SK-N-SH (cell line): ENCODE results near the gene B4GALT1. TPM values are rescaled to one million over a fixed set of nuclear protein-coding genes. Genes with fewer than 3 reads are reported as not detected.

Experiments
- CTCF ChIA-PET: fragments of 300-600, 350-600 bp; formaldehyde crosslinking; extraction: SDS; loops from one replicate; lab custom pipeline; 2021; lab: Yijun Ruan, JAX
- POLR2A ChIA-PET: fragments of 350-600 bp; sonication (Branson Sonifier 250); formaldehyde crosslinking; extraction: SDS; loops from one replicate; lab custom pipeline; 2020; ENCODE audit warnings: antibody characterized with exemption, inconsistent platforms; lab: Yijun Ruan, JAX
- DNase-seq: peaks from one replicate; pipeline ENCODE4 v3.0.0; 2012
- H2AFZ ChIP-seq: fragments of 200-600 bp; sonication (generic); 2 replicates; pipeline ENCODE4 v1.8.1; 2016; ENCODE audit warnings: antibody characterized with exemption, mild to moderate bottlenecking, low read depth
- H3F3A ChIP-seq: fragments of 200-600 bp; sonication (generic); replicated peaks from 2 replicates; pipeline ENCODE3; 2016; ENCODE audit warnings: antibody characterized with exemption, mild to moderate bottlenecking; ENCODE audit not compliant: insufficient read depth
- H3K27ac ChIP-seq, 2 experiments: fragments of 200-500 bp in 1 of 2; fragments of 200-600 bp in 1 of 2; sonication (Bioruptor generic) in 1 of 2; sonication (generic), shearing (Covaris generic) in 1 of 2; 2 replicates each; pipeline versions ENCODE4 v1.5.1 to v1.6.1; 2014 to 2016; ENCODE audit warnings: low read depth in 2 of 2, inconsistent platforms in 1 of 2, low read length in 1 of 2, mild to moderate bottlenecking in 1 of 2, mixed read lengths in 1 of 2
- H3K27me3 ChIP-seq: fragments of 200-600 bp; sonication (generic), shearing (Covaris generic); 2 replicates; pipeline ENCODE4 v1.6.1; 2016; ENCODE audit warnings: mixed run types; ENCODE audit not compliant: insufficient read depth
- H3K36me3 ChIP-seq, 2 experiments: fragments of 200-500 bp in 1 of 2; fragments of 200-600 bp in 1 of 2; sonication (Bioruptor generic) in 1 of 2; sonication (generic) in 1 of 2; replicated peaks in 1 of 2; 2 replicates each; pipeline versions ENCODE3 to v1.5.1; 2014 to 2016; ENCODE audit warnings: low read length in 1 of 2, mild to moderate bottlenecking in 1 of 2; ENCODE audit not compliant: insufficient read depth in 2 of 2, control insufficient read depth in 1 of 2
- H3K4me1 ChIP-seq, 2 experiments: fragments of 200-500 bp in 1 of 2; fragments of 200-600 bp in 1 of 2; sonication (Bioruptor generic) in 1 of 2; sonication (generic), shearing (Covaris generic) in 1 of 2; 2 replicates each; pipeline versions ENCODE4 v1.5.1 to v1.6.1; 2014 to 2016; ENCODE audit warnings: low read depth in 1 of 2, low read length in 1 of 2, mixed run types in 1 of 2; ENCODE audit not compliant: insufficient read depth in 2 of 2, control insufficient read depth in 1 of 2
- H3K4me2 ChIP-seq: fragments of 200-600 bp; sonication (generic), shearing (Covaris generic); 2 replicates; pipeline ENCODE4 v1.6.1; 2017; ENCODE audit warnings: mixed run types
- H3K4me3 ChIP-seq, 2 experiments: fragments of 200-500 bp in 1 of 2; fragments of 200-600 bp in 1 of 2; sonication (Bioruptor generic) in 1 of 2; sonication (generic), shearing (Covaris generic) in 1 of 2; 2 replicates each; pipeline versions ENCODE4 v1.5.1 to v1.8.1; 2014 to 2016; ENCODE audit warnings: low read depth in 2 of 2, inconsistent platforms in 1 of 2, low read length in 1 of 2, mild to moderate bottlenecking in 1 of 2, mixed read lengths in 1 of 2, moderate library complexity in 1 of 2
- H3K79me2 ChIP-seq: fragments of 200-600 bp; sonication (generic); 2 replicates; pipeline ENCODE4 v1.8.1; 2017; ENCODE audit warnings: mild to moderate bottlenecking; ENCODE audit not compliant: insufficient read depth
- H3K9ac ChIP-seq: fragments of 200-600 bp; sonication (generic); 2 replicates; pipeline ENCODE4 v1.6.1; 2017; ENCODE audit warnings: mixed run types
- H3K9me2 ChIP-seq: fragments of 200-600 bp; sonication (generic); 2 replicates; pipeline ENCODE4 v1.6.1; 2017; ENCODE audit warnings: mixed run types
- H3K9me3 ChIP-seq: fragments of 200-600 bp; sonication (generic); 2 replicates; pipeline ENCODE4 v1.6.1; 2017; ENCODE audit warnings: mixed run types, mild to moderate bottlenecking, moderate library complexity
- H4K20me1 ChIP-seq: fragments of 200-600 bp; sonication (generic); 2 replicates; pipeline ENCODE4 v1.6.1; 2017; ENCODE audit warnings: mild to moderate bottlenecking, mixed run types; ENCODE audit not compliant: insufficient read depth
- CHD2 ChIP-seq: fragments of 150-350 bp; IDR thresholded peaks from 2 replicates; pipeline ENCODE4 v1.6.1; 2018; ENCODE audit warnings: low read length; ENCODE audit not compliant: partially characterized antibody
- GATA2 ChIP-seq: sonication (generic); formaldehyde crosslinking; IDR thresholded peaks from 2 replicates; pipeline ENCODE4 v1.5.0; 2020; ENCODE audit warnings: mild to moderate bottlenecking, missing genetic modification reagents
- IRF3 ChIP-seq: fragments of 150-350 bp; IDR thresholded peaks from 2 replicates; pipeline ENCODE4 v1.6.1; 2016; ENCODE audit warnings: mild to moderate bottlenecking, low read depth, low read length
- MEF2A ChIP-seq: IDR thresholded peaks from 2 replicates; pipeline ENCODE4 v1.4.0; 2012; ENCODE audit warnings: low read depth, borderline replicate concordance
- NFIC ChIP-seq: IDR thresholded peaks from 2 replicates; pipeline ENCODE4 v1.4.0; 2012; ENCODE audit warnings: borderline replicate concordance
- PBX3 ChIP-seq: IDR thresholded peaks from 2 replicates; pipeline ENCODE4; 2012
- RAD21 ChIP-seq: IDR thresholded peaks from 2 replicates; pipeline ENCODE4 v1.6.1; 2012; ENCODE audit warnings: mild to moderate bottlenecking, low read length
- RXRA ChIP-seq: IDR thresholded peaks from 2 replicates; pipeline ENCODE4 v1.4.0; 2012; ENCODE audit warnings: low read depth, mild to moderate bottlenecking, borderline replicate concordance
- SIN3A ChIP-seq: IDR thresholded peaks from 2 replicates; pipeline ENCODE4 v1.6.1; 2012; ENCODE audit warnings: low read depth, mild to moderate bottlenecking, low read length, moderate library complexity, borderline replicate concordance
- TAF1 ChIP-seq: IDR thresholded peaks from 2 replicates; pipeline ENCODE4 v1.6.1; 2012; ENCODE audit warnings: low read depth, mild to moderate bottlenecking, low read length, moderate library complexity, borderline replicate concordance
- TEAD4 ChIP-seq: IDR thresholded peaks from 2 replicates; pipeline ENCODE4 v1.4.0; 2012; ENCODE audit warnings: mild to moderate bottlenecking, borderline replicate concordance; ENCODE audit not compliant: insufficient read depth
- ZBTB33 ChIP-seq: IDR thresholded peaks from 2 replicates; pipeline ENCODE4 v1.4.0; 2012; ENCODE audit warnings: low read depth, borderline replicate concordance
- WGBS: methylation state at CpG from one replicate; pipeline ENCODE4 v1.1.6; 2017; ENCODE audit warnings: low lambda C conversion rate; 5-methylcytosine and 5-hydroxymethylcytosine counted together
- polyA plus RNA-seq, 3 experiments: library from polyadenylated mRNA; depleted of rRNA; stranded (reverse); fragments of >200 nt; gene quantifications; 2 replicates each; pipeline ENCODE4 v1.2.3, GENCODE V29; 2012
- TF ChIP-seq, protein P1 (sequence below): IDR thresholded peaks from 2 replicates; pipeline ENCODE4 v1.4.0; 2012; ENCODE audit warnings: low read depth
- TF ChIP-seq, protein P2 (sequence below): IDR thresholded peaks from 2 replicates; pipeline ENCODE4 v1.6.1; 2012; ENCODE audit warnings: mild to moderate bottlenecking, low read depth, low read length, moderate library complexity

B4GALT1 gene
- polyA plus RNA-seq, 1 of the 3 experiments (the other 2 are of a cell fraction): 36.2 TPM

DNA sequence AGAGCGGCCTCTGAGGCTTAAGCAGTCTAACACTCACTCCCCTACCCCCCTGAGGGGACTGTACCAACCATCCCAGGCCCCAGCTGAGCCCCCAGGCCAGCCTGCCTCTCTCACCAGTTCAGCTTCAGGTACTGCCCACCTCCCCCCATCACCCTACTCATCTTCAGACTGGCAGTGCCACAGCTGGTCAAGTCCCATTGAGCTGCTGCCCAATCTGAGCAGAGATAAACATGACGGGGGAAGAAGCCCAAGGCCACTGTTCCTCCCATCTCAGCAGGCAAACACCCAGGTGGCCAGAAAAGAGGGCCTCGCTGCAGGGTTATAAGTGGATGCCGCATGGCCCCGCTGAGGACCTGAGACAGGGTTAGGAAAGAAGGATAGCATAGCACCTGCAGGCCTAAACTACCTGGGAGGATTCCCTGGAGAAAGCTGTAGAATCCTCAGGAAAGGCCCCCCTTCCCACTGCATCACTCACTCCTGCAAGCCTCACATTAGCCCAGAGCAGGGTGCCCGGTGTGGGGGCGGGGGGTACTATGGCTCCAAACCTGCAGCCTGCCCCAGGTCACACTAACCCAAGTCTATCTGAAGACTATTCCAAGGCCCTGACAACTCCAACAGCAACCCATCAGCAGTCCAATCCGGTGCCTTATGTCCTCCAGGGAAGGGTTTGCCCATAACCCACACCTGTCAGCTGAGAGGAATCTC, 3.6 kb downstream of the B4GALT1 start:
- DNase-seq: no peak
- Histone ChIP-seq H4K20me1 (no peaks in the 10 kb centered on the region), H3K9me2 (no peaks in the 10 kb centered on the region), H3K79me2 (peaks cover 80% of the 10 kb centered on the region), H3K27ac (peak overlapping the region in 1 of 2 experiments; percentile 94; a peak in 2 of 4 replicates), H3K4me3 (no peak overlapping the region), H3K9ac (no peak overlapping the region), H3K4me2 (peak overlapping the region; percentile 98), H3K9me3 (no peaks in the 10 kb centered on the region), H3K4me1 (peaks cover 64 to 74% of the 10 kb centered on the region in 2 experiments), H3F3A (peaks cover 31% of the 10 kb centered on the region), H3K27me3 (no peaks in the 10 kb centered on the region), H2AFZ (no peak overlapping the region), H3K36me3 (no peaks in the 10 kb centered on the region)
- ChIA-PET CTCF (interaction anchor here (0.9 kb wide), 1 partner anchor 16 kb away, joined by 3 read pairs; no protein-coding TSS in a partner anchor), POLR2A (no interaction called here)
- TF ChIP-seq NFIC (no peak), IRF3 (no peak), MEF2A (no peak), PBX3 (no peak), RAD21 (no peak), ZBTB33 (no peak), TAF1 (no peak), GATA2 (CRISPR knock-in tag) (no peak), TEAD4 (no peak), CHD2 (no peak), RXRA (no peak), SIN3A (no peak)
- TF ChIP-seq, protein P1, sequence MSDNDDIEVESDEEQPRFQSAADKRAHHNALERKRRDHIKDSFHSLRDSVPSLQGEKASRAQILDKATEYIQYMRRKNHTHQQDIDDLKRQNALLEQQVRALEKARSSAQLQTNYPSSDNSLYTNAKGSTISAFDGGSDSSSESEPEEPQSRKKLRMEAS: no peak
- TF ChIP-seq, protein P2, sequence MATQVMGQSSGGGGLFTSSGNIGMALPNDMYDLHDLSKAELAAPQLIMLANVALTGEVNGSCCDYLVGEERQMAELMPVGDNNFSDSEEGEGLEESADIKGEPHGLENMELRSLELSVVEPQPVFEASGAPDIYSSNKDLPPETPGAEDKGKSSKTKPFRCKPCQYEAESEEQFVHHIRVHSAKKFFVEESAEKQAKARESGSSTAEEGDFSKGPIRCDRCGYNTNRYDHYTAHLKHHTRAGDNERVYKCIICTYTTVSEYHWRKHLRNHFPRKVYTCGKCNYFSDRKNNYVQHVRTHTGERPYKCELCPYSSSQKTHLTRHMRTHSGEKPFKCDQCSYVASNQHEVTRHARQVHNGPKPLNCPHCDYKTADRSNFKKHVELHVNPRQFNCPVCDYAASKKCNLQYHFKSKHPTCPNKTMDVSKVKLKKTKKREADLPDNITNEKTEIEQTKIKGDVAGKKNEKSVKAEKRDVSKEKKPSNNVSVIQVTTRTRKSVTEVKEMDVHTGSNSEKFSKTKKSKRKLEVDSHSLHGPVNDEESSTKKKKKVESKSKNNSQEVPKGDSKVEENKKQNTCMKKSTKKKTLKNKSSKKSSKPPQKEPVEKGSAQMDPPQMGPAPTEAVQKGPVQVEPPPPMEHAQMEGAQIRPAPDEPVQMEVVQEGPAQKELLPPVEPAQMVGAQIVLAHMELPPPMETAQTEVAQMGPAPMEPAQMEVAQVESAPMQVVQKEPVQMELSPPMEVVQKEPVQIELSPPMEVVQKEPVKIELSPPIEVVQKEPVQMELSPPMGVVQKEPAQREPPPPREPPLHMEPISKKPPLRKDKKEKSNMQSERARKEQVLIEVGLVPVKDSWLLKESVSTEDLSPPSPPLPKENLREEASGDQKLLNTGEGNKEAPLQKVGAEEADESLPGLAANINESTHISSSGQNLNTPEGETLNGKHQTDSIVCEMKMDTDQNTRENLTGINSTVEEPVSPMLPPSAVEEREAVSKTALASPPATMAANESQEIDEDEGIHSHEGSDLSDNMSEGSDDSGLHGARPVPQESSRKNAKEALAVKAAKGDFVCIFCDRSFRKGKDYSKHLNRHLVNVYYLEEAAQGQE: no peak
- WGBS: 89% methylated on average over 5 of the region's 8 CpGs
